ENCODE measurements around the gene RAC2.

RAC2 gene

DNA sequence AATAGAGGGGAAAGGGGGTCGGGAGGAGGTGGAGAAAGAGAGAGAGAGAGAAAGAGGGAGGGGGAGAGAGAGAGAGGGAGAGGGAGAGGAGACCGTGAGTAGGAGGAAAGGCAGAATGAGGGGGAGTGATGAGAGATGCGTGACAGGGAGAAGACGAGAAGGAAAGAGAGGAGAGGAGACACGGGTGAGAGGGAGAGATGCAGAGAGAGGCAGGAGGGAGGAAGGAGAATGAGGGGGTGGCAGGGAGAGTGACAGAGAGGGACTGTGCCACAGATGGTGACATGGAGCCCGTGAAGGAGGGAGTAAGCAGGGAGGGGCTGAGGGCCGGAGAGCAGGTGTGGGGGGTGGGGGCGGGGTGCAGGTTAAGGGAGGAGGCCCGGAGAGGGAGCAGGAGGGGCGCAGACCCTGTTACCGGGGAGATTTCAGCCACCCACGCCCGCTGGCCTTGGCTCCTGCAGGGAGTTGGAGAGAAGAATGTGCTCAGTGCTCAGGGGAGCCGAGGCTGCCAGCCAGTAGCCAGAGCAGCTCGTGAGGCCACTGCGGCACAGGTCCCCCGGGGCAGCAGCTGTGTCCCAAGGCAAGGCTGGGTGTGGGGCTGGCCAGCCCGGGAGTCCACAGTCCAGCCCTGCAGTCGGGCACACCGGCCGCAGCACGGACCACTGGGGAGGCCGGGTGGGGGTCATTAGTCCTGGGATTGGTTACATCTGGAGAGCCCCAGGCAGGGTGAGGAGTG lies 31.7 kb downstream of the RAC2 start, which contains the start of gene SSTR3:
Gene SSTR3 (minus strand): TSS at position 304 of the 733 bp plus-strand sequence. CDS start 4,674 bp downstream, outside the sequence.
- no peak within 1 kb of the TSS for H3K4me3 ChIP-seq (IDR thresholded peaks at IDR 0.05; ENCODE audit: insufficient read depth, low read depth, low read length)
- H3K36me3 ChIP-seq (ENCODE audit: insufficient read depth), result no peaks in the 10 kb centered on the region
- peaks cover 61% of the 10 kb centered on the region for H3K4me1 ChIP-seq (ENCODE audit: low read depth, poor library complexity, severe bottlenecking)
- no peaks in the 10 kb centered on the region for H4K20me1 ChIP-seq (ENCODE audit: insufficient read depth)
- H3K27me3 ChIP-seq (ENCODE audit: insufficient read depth, low read depth), result no peaks in the 10 kb centered on the region
- TF ChIP-seq, protein P1, sequence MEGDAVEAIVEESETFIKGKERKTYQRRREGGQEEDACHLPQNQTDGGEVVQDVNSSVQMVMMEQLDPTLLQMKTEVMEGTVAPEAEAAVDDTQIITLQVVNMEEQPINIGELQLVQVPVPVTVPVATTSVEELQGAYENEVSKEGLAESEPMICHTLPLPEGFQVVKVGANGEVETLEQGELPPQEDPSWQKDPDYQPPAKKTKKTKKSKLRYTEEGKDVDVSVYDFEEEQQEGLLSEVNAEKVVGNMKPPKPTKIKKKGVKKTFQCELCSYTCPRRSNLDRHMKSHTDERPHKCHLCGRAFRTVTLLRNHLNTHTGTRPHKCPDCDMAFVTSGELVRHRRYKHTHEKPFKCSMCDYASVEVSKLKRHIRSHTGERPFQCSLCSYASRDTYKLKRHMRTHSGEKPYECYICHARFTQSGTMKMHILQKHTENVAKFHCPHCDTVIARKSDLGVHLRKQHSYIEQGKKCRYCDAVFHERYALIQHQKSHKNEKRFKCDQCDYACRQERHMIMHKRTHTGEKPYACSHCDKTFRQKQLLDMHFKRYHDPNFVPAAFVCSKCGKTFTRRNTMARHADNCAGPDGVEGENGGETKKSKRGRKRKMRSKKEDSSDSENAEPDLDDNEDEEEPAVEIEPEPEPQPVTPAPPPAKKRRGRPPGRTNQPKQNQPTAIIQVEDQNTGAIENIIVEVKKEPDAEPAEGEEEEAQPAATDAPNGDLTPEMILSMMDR (conservative IDR thresholded peaks at IDR 0.05; ENCODE audit: low read depth, low read length), result no peak
- no peak within 1 kb of the TSS for H2AFZ ChIP-seq (ENCODE audit: low read depth)
- peak within 1 kb of the TSS; percentile 42 for H3K4me2 ChIP-seq
- H3K27ac ChIP-seq, result peak within 1 kb of the TSS; percentile 36; the same call in 1 of the 2 replicates
- peaks cover 21% of the 10 kb centered on the region for H3K79me2 ChIP-seq (ENCODE audit: insufficient read depth, low read depth)
- peak within 1 kb of the TSS; percentile 53; the same call in 1 of the 2 replicates for H3K9ac ChIP-seq

- H3K4me2 ChIP-seq, result 0 out of 2 replicates have a peak overlapping the region, but pooled peaks have one; percentile 42
- H3K27ac ChIP-seq, result peak overlapping the region; percentile 36; the same call in 1 of the 2 replicates
- TF ChIP-seq, protein P1 (conservative IDR thresholded peaks at IDR 0.05; ENCODE audit: low read depth, low read length), result no peak
- no peaks in the 10 kb centered on the region for H4K20me1 ChIP-seq (ENCODE audit: insufficient read depth)
- H3K79me2 ChIP-seq (ENCODE audit: insufficient read depth, low read depth), result peaks cover 21% of the 10 kb centered on the region
- H3K4me3 ChIP-seq (IDR thresholded peaks at IDR 0.05; ENCODE audit: insufficient read depth, low read depth, low read length), result no peak overlapping the region
- no peaks in the 10 kb centered on the region for H3K27me3 ChIP-seq (ENCODE audit: insufficient read depth, low read depth)
- peaks cover 56% of the 10 kb centered on the region for H3K4me1 ChIP-seq (ENCODE audit: low read depth, poor library complexity, severe bottlenecking)
- peak overlapping the region; percentile 53; the same call in 1 of the 2 replicates for H3K9ac ChIP-seq
- H3K36me3 ChIP-seq (ENCODE audit: insufficient read depth), result no peaks in the 10 kb centered on the region
- no peak overlapping the region for H2AFZ ChIP-seq (ENCODE audit: low read depth)
Measured at GRCh38 chr22:37211866-37212173, 32.2 kb downstream of the RAC2 start.

DNA sequence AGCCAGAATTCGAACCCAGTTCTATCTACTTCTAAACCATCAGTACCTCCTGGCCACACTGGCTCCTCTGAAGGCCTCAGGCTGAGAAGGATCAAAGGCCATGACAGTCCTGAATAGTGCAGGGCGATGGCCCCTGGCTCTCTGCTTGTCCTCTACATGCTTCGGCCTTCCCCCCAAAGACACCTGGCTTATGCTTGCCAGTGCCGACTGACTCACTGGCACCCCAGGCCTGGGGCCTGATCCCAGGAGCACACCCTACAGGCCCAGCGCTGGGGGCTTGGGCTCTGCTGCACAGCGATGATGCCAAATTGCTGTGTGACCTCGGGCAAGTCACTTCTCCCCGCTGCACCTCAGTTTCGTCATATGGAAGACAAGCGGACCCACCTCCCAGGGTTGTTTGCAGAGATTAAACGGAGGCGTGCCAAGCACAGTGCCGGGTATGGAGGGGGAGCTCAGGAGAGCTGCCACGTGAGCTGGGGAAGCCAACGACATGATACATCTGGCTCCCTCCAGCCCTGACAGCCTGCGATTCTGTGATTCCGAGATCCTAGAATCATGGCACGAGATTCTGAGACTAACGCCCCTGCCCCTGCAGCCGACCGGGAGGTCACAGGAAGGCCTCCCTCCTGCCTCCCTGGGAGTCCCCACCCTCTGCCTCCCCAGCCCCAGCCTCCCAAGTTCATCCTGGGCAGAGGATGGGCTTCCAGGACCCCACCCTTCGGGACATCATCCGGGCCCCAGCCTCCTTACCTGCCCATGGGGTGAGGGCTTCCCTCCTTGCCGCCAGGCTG lies 32.8 kb downstream of the RAC2 start:
- Histone ChIP-seq H3K79me2 (ENCODE audit: insufficient read depth, low read depth) (peaks cover 21% of the 10 kb centered on the region), H3K27me3 (ENCODE audit: insufficient read depth, low read depth) (no peaks in the 10 kb centered on the region), H3K4me3 (IDR thresholded peaks at IDR 0.05; ENCODE audit: insufficient read depth, low read depth, low read length) (no peak overlapping the region), H3K4me2 (peak overlapping the region; percentile 42; the same call in 1 of the 2 replicates), H3K36me3 (ENCODE audit: insufficient read depth) (no peaks in the 10 kb centered on the region), H3K27ac (peak overlapping the region; percentile 36; the same call in 1 of the 2 replicates), H3K4me1 (ENCODE audit: low read depth, poor library complexity, severe bottlenecking) (peaks cover 51% of the 10 kb centered on the region), H4K20me1 (ENCODE audit: insufficient read depth) (no peaks in the 10 kb centered on the region), H2AFZ (ENCODE audit: low read depth) (no peak overlapping the region), H3K9ac (peak overlapping the region; percentile 53; the same call in 1 of the 2 replicates)
- TF ChIP-seq, protein P1 (conservative IDR thresholded peaks at IDR 0.05; ENCODE audit: low read depth, low read length), result no peak

DNA sequence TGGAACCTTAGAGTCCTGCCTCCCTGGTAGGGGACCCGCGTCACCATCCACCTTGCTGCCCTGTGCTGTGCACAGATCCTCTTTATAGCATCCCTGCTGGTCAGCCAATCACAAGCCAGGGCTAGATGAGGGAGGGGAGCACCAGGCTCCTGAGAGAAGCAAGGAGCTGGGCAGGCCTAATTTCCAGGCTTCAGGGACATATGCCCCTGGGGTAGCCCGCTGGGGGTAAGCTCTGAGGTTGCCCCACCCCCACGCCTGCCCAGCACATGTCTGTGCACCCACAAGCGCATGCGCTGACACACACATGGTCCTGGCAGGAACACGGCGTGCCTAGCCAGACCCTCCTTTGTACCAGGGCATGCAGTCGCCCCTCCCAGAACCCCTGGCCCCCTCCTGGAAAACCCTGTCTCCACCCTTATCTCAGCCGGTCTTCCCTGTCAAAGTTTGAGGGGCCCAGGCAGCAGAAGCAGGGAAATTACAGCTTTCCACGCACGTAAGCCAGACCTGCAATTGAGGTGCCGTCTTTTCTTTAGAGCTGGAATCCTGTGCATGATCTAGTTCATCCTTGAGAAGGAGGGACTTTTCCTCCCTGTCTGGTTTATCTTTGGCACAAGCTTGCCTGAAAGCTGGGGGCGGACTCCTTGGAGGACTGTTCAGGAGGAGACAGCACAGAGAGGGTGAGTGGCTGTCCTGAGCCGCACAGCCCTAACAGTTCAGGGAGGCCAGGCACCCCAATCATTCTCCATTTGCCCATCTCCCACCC lies 33.8 kb downstream of the RAC2 start:
- Histone ChIP-seq H3K4me3 (IDR thresholded peaks at IDR 0.05; ENCODE audit: insufficient read depth, low read depth, low read length) (no peak overlapping the region), H3K36me3 (ENCODE audit: insufficient read depth) (no peaks in the 10 kb centered on the region)

More for the DNA sequence above, 33.8 kb downstream of the RAC2 start:
- no peak overlapping the region for H2AFZ ChIP-seq (ENCODE audit: low read depth)
- H3K9ac ChIP-seq, result peak overlapping the region; percentile 53; the same call in 1 of the 2 replicates
- TF ChIP-seq, protein P1 (conservative IDR thresholded peaks at IDR 0.05; ENCODE audit: low read depth, low read length), result no peak
- peaks cover 21% of the 10 kb centered on the region for H3K79me2 ChIP-seq (ENCODE audit: insufficient read depth, low read depth)
- H3K4me2 ChIP-seq, result peak overlapping the region; percentile 42
- peaks cover 43% of the 10 kb centered on the region for H3K4me1 ChIP-seq (ENCODE audit: low read depth, poor library complexity, severe bottlenecking)
- no peaks in the 10 kb centered on the region for H4K20me1 ChIP-seq (ENCODE audit: insufficient read depth)
- no peaks in the 10 kb centered on the region for H3K27me3 ChIP-seq (ENCODE audit: insufficient read depth, low read depth)
- H3K27ac ChIP-seq, result peak overlapping the region; percentile 13; the same call in 1 of the 2 replicates

Data from KMS-11 (cell line).